CD4-positive, alpha-beta T cell treated with Interleukin-4 for 4 hours (primary cell): Measurements from ENCODE around the gene FBXO5.
A peak's percentile ranks its signal among the peaks of the same experiment; 100 is the strongest.
"Not testable (repeated sequence)": the region's sequence is repeated elsewhere in the genome, so short reads cannot be mapped to it uniquely, and the experiment has no call there.

Experiments
- DNase-seq: peaks from one replicate; pipeline ENCODE4 v3.0.0-alpha.2; 2020

FBXO5 gene

GRCh38 chr6:152982904-152983636 is at the start of gene FBXO5:
FBXO5 (minus strand) TSS chr6:152983041; CDS start chr6:152982959, 82 bp downstream.
- peak; percentile 97 for DNase-seq

GRCh38 chr6:153032255-153032882 is 49.5 kb upstream of the FBXO5 start:
- DNase-seq, result no peak

GRCh38 chr6:153031335-153031955 is 48.6 kb upstream of the FBXO5 start:
- no peak for DNase-seq

GRCh38 chr6:153028963-153029362 is 46.1 kb upstream of the FBXO5 start:
- no peak for DNase-seq

- no peak for DNase-seq
Observed at GRCh38 chr6:153028286-153028685, 45.4 kb upstream of the FBXO5 start.

- no peak for DNase-seq
Observed at GRCh38 chr6:153027480-153027879, 44.6 kb upstream of the FBXO5 start.

- no peak for DNase-seq
Observed at GRCh38 chr6:153024709-153025017, 41.8 kb upstream of the FBXO5 start.

GRCh38 chr6:153023977-153024708 is 41.3 kb upstream of the FBXO5 start:
- peak; percentile 70 for DNase-seq

- no peak for DNase-seq
Observed at GRCh38 chr6:153018355-153018754, 35.5 kb upstream of the FBXO5 start.

GRCh38 chr6:153016846-153017245 is 34.0 kb upstream of the FBXO5 start:
- no peak for DNase-seq

- DNase-seq, result no peak
Observed at GRCh38 chr6:153015094-153015640, 32.3 kb upstream of the FBXO5 start.

GRCh38 chr6:153013438-153013837 is 30.6 kb upstream of the FBXO5 start:
- no peak for DNase-seq

- DNase-seq, result no peak
Observed at GRCh38 chr6:153012856-153013255, 30.0 kb upstream of the FBXO5 start.

- DNase-seq, result no peak
Observed at GRCh38 chr6:153003366-153003690, 20.5 kb upstream of the FBXO5 start.

GRCh38 chr6:153002613-153003365 is 19.9 kb upstream of the FBXO5 start, which contains the start of gene MTRF1L:
MTRF1L (minus strand) TSS chr6:153002709; CDS start chr6:153002685, 24 bp downstream.
- peak; percentile 89 for DNase-seq

GRCh38 chr6:153001767-153002612 is 19.1 kb upstream of the FBXO5 start:
- DNase-seq, result no peak

- DNase-seq, result not testable (repeated sequence)
Observed at GRCh38 chr6:153000790-153001189, 17.9 kb upstream of the FBXO5 start.

GRCh38 chr6:153000243-153000642 is 17.4 kb upstream of the FBXO5 start:
- no peak for DNase-seq

- not testable (repeated sequence) for DNase-seq
Observed at GRCh38 chr6:152999538-152999937, 16.7 kb upstream of the FBXO5 start.

GRCh38 chr6:152993847-152994246 is 11.0 kb upstream of the FBXO5 start:
- DNase-seq, result no peak

GRCh38 chr6:152993431-152993830 is 10.6 kb upstream of the FBXO5 start:
- DNase-seq, result no peak

GRCh38 chr6:152986978-152987377 is 4.1 kb upstream of the FBXO5 start:
- DNase-seq, result no peak
